Neutrophil (primary cell): ENCODE data around the gene TPST2.

Source experiments
- H3K27ac ChIP-seq: fragments of 200-600 bp; sonication (generic); 2 replicates; pipeline ENCODE4 v1.5.1; 2016; ENCODE audit warnings: mild to moderate bottlenecking, moderate library complexity
- H3K27me3 ChIP-seq: fragments of 200-600 bp; sonication (generic); 2 replicates; pipeline ENCODE4 v1.6.0; 2016; ENCODE audit warnings: mild to moderate bottlenecking
- H3K36me3 ChIP-seq: fragments of 200-600 bp; sonication (generic); 2 replicates; pipeline ENCODE4 v1.5.1; 2017
- H3K4me1 ChIP-seq, 2 experiments: fragments of 200-600 bp in 1 of 2; sonication (generic) in 1 of 2; 1 replicate in 1 of 2; 2 replicates in 1 of 2; pipeline versions ENCODE4 v1.5.1 to v1.6.1; 2013 to 2016; ENCODE audit warnings: low read depth in 1 of 2, low read length in 1 of 2, mild to moderate bottlenecking in 1 of 2, moderate library complexity in 1 of 2; ENCODE audit not compliant: control insufficient read depth in 1 of 2, insufficient read depth in 1 of 2
- H3K4me3 ChIP-seq, 2 experiments: fragments of 200-600 bp in 1 of 2; sonication (generic) in 1 of 2; 1 replicate in 1 of 2; 2 replicates in 1 of 2; pipeline ENCODE4 v1.5.1; 2013 to 2016; ENCODE audit warnings: low read depth in 1 of 2, low read length in 1 of 2, mild to moderate bottlenecking in 1 of 2, moderate library complexity in 1 of 2
- H3K9me3 ChIP-seq: fragments of 200-600 bp; sonication (generic); 2 replicates; pipeline ENCODE4 v1.5.1; 2016
- TF ChIP-seq, protein P1 (sequence below): fragments of 200-600 bp; sonication (generic); IDR thresholded peaks from 2 replicates; pipeline ENCODE4 v1.5.1; 2016; ENCODE audit warnings: antibody characterized with exemption

The TPST2 gene

GRCh38 chr22:26585104-26585790, 4.7 kb downstream of the TPST2 start:
- Histone ChIP-seq H3K4me3 (no peak overlapping the region), H3K4me1 (peaks cover 41 to 51% of the 10 kb centered on the region in 2 experiments), H3K9me3 (no peaks in the 10 kb centered on the region), H3K27ac (no peak overlapping the region), H3K36me3 (peaks cover 29% of the 10 kb centered on the region), H3K27me3 (no peaks in the 10 kb centered on the region)
- TF ChIP-seq, protein P1, sequence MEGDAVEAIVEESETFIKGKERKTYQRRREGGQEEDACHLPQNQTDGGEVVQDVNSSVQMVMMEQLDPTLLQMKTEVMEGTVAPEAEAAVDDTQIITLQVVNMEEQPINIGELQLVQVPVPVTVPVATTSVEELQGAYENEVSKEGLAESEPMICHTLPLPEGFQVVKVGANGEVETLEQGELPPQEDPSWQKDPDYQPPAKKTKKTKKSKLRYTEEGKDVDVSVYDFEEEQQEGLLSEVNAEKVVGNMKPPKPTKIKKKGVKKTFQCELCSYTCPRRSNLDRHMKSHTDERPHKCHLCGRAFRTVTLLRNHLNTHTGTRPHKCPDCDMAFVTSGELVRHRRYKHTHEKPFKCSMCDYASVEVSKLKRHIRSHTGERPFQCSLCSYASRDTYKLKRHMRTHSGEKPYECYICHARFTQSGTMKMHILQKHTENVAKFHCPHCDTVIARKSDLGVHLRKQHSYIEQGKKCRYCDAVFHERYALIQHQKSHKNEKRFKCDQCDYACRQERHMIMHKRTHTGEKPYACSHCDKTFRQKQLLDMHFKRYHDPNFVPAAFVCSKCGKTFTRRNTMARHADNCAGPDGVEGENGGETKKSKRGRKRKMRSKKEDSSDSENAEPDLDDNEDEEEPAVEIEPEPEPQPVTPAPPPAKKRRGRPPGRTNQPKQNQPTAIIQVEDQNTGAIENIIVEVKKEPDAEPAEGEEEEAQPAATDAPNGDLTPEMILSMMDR = no peak

DNA sequence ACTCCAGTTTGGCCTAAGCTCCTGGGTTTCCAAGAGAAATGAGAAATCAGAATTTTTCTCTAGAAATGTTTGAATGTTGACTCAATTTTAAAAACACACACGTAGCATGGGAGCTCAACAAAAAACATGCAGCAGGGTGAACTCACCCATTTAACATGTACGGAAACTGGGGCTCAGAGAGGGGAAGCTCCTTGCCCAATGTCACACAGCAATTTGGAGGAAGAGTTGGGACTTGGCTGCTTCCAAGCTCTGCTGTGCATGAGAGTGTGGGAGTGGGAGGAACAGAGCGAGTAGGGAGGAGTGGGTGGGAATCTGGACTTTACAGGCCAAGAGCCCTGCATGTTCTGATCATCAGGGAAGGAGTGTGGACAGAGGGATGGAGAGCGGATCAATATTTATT, 5.9 kb downstream of the TPST2 start:
- no peaks in the 10 kb centered on the region for H3K9me3 ChIP-seq
- H3K4me3 ChIP-seq = no peak overlapping the region
- H3K4me1 ChIP-seq = peaks cover 49 to 58% of the 10 kb centered on the region in 2 experiments
- TF ChIP-seq, protein P1 = no peak
- peaks cover 29% of the 10 kb centered on the region for H3K36me3 ChIP-seq
- H3K27ac ChIP-seq = no peak overlapping the region
- H3K27me3 ChIP-seq = no peaks in the 10 kb centered on the region

GRCh38 chr22:26581633-26582168, 8.2 kb downstream of the TPST2 start:
- Histone ChIP-seq H3K9me3 (no peaks in the 10 kb centered on the region), H3K27me3 (no peaks in the 10 kb centered on the region), H3K4me3 (no peak overlapping the region), H3K4me1 (peaks cover 48 to 57% of the 10 kb centered on the region in 2 experiments), H3K27ac (no peak overlapping the region), H3K36me3 (peaks cover 29% of the 10 kb centered on the region)
- TF ChIP-seq, protein P1 = no peak

DNA sequence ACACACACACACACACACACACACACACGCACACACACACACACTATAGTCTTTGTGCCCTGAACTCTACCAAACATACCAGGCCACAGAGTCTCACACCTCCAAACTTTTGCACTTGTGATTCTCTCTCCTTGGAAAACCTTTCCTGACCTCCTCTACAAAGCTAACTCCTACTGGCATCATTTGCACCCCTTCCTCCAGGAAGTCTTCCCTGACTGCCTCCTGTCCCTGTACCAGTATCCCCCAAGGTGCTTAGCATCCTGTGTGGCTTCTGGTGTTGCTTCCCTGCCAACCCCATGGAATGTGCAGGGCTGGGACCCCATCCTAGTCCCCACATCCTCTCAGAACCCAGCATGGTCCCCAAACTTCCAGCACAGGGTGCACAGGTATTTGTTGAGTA, 8.9 kb downstream of the TPST2 start:
- no peaks in the 10 kb centered on the region for H3K9me3 ChIP-seq
- TF ChIP-seq, protein P1 = no peak
- H3K4me1 ChIP-seq = peaks cover 48 to 57% of the 10 kb centered on the region in 2 experiments
- H3K27me3 ChIP-seq = no peaks in the 10 kb centered on the region
- H3K27ac ChIP-seq = peak overlapping the region; percentile 7
- H3K36me3 ChIP-seq = peaks cover 29% of the 10 kb centered on the region
- H3K4me3 ChIP-seq = no peak overlapping the region

DNA sequence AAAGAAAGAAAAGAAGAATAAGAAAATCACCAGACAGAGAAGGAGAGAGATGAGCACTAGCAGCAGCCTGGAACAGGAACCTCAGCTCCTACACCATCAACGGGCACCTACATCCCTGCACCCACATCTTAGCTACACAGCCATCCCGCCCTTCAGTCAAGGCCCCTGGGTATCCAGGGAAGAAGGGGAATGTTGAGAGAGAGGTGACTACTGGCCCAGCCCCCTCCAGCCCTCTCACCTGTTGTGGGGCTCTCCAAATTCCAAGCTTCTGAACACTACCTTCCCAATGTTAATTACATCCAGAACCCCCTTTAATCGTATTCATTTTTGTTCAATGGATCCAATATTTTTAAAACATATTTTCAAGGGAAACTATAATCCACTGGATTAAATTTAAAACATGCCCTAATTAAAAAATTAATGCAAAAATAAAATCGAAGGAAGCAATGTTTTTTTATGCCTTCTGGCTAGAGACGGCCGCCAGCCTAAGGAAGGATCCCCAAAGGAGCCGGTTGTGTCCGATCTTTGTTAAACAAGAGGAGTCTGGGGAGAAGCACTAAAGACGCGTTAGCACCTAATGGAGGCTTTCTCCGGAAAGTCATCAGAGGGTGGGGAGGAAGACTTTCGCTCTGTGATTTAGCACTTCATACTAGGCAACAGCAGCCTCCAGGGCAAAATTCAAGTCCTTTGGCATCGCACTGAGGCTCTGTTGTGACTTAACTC, 9.5 kb downstream of the TPST2 start:
- peak overlapping the region; percentile 87 for H3K27ac ChIP-seq
- H3K36me3 ChIP-seq = peaks cover 29% of the 10 kb centered on the region
- TF ChIP-seq, protein P1 = no peak
- peaks cover 52 to 59% of the 10 kb centered on the region in 2 experiments for H3K4me1 ChIP-seq
- H3K4me3 ChIP-seq = peak overlapping the region; percentile 16 to 45
- H3K9me3 ChIP-seq = no peaks in the 10 kb centered on the region
- H3K27me3 ChIP-seq = no peaks in the 10 kb centered on the region
